Caki2 (cell line): Measurements from ENCODE around the gene PRR5L. TPM values are rescaled to one million over a fixed set of nuclear protein-coding genes. Genes with fewer than 3 reads are reported as not detected.

Source experiments
- total RNA-seq: library from RNA; depleted of rRNA; stranded (reverse); fragments of >200 nt; shearing (Covaris generic); gene quantifications from 2 replicates; pipeline ENCODE4 v1.2.3, GENCODE V29; 2014; ENCODE audit warnings: low replicate concordance; rRNA removed

PRR5L gene
- total RNA-seq, 1 experiment from 2014 or later: 0.44 TPM

Other genes with a start within 250 kb of the PRR5L start
- 71.4 and 96.3 TPM in 2 replicates for gene COMMD9, start 6.9 kb upstream of the PRR5L start, total RNA-seq
- gene TRAF6, start 214.0 kb downstream of the PRR5L start, total RNA-seq: 0.52 and 0.84 TPM in 2 replicates